OCI-LY7 (cell line): ENCODE data around the gene CABP2. TPM values are rescaled to one million over a fixed set of nuclear protein-coding genes. Genes with fewer than 3 reads are reported as not detected.
"Not testable (repeated sequence)": the region's sequence is repeated elsewhere in the genome, so short reads cannot be mapped to it uniquely, and the experiment has no call there.

Source experiments
- BruUV-seq: library from RNA; stranded (reverse); fragments of 400-500 nt; replicated peaks from 2 replicates; lab custom pipeline; 2021; lab: Mats Ljungman, UMichigan
- CTCF ChIA-PET: fragments of 300-600 bp; sonication (Branson Sonifier 250); formaldehyde crosslinking; loops from one replicate; lab custom pipeline; 2022; ENCODE audit warnings: antibody characterized with exemption; ENCODE audit not compliant: unreplicated experiment; lab: Charles Lee
- POLR2A ChIA-PET: fragments of 300-600 bp; sonication (Branson Sonifier 250); formaldehyde crosslinking; loops from one replicate; lab custom pipeline; 2022; ENCODE audit warnings: antibody characterized with exemption; lab: Charles Lee
- DNase-seq: peaks from one replicate; pipeline ENCODE4 v3.0.0-alpha.2; 2015; ENCODE audit warnings: low spot score
- H2AFZ ChIP-seq: fragments of 200-600 bp; sonication (generic), shearing (Covaris generic); 2 replicates; pipeline ENCODE4 v1.6.1; 2014; ENCODE audit warnings: mild to moderate bottlenecking, antibody characterized with exemption, low read length, moderate library complexity
- H3K27ac ChIP-seq: fragments of 200-600 bp; sonication (generic); 2 replicates; pipeline ENCODE4 v1.5.1; 2014; ENCODE audit warnings: mixed run types, low read depth, mild to moderate bottlenecking, moderate library complexity, low read length, inconsistent platforms; ENCODE audit not compliant: poor library complexity, severe bottlenecking
- H3K36me3 ChIP-seq: fragments of 200-600 bp; sonication (generic); 2 replicates; pipeline ENCODE4 v1.6.1; 2014; ENCODE audit warnings: mild to moderate bottlenecking, antibody characterized with exemption, low read length, moderate library complexity, mixed read lengths; ENCODE audit not compliant: insufficient read depth
- H3K4me1 ChIP-seq: fragments of 200-600 bp; sonication (generic); 2 replicates; pipeline ENCODE4 v1.5.1; 2014; ENCODE audit warnings: mild to moderate bottlenecking, low read length; ENCODE audit not compliant: insufficient read depth, poor library complexity, severe bottlenecking
- H3K4me2 ChIP-seq: fragments of 200-600 bp; sonication (generic); 2 replicates; pipeline ENCODE4 v1.6.1; 2014; ENCODE audit warnings: mild to moderate bottlenecking, low read length
- H3K4me3 ChIP-seq: fragments of 200-600 bp; sonication (generic); 2 replicates; pipeline ENCODE4 v1.5.1; 2014; ENCODE audit warnings: mild to moderate bottlenecking, low read depth, low read length; ENCODE audit not compliant: poor library complexity, severe bottlenecking
- H3K79me2 ChIP-seq: fragments of 200-600 bp; sonication (generic); 2 replicates; pipeline ENCODE4 v1.6.1; 2016; ENCODE audit warnings: low read depth, mild to moderate bottlenecking, low read length, moderate library complexity, mixed read lengths; ENCODE audit not compliant: insufficient read depth
- H3K9me2 ChIP-seq: fragments of 200-600 bp; sonication (generic); 2 replicates; pipeline ENCODE4 v1.6.1; 2016; ENCODE audit warnings: mild to moderate bottlenecking, low read length, mixed read lengths; ENCODE audit not compliant: insufficient read depth
- H3K9me3 ChIP-seq: fragments of 200-600 bp; sonication (generic); 2 replicates; pipeline ENCODE4 v1.6.1; 2014; ENCODE audit warnings: mild to moderate bottlenecking, mixed run types, low read length, mixed read lengths
- H4K20me1 ChIP-seq: fragments of 200-600 bp; sonication (generic); 2 replicates; pipeline ENCODE4 v1.6.1; 2014; ENCODE audit warnings: mild to moderate bottlenecking, antibody characterized with exemption, low read length, moderate library complexity, mixed read lengths; ENCODE audit not compliant: insufficient read depth
- EZH2phosphoT487 ChIP-seq: fragments of 200-600 bp; sonication (generic); IDR thresholded peaks from 2 replicates; pipeline ENCODE4 v1.6.1; 2018; ENCODE audit warnings: low read depth, borderline replicate concordance, mild to moderate bottlenecking, mixed run types, antibody characterized with exemption, low read length, moderate library complexity, mixed read lengths
- intact Hi-C: fragments of 100-400 bp; cut with micrococcal nuclease; formaldehyde crosslinking; loops from one replicate; pipeline ENCODE4 v1.10.0; 2022; ENCODE audit not compliant: unreplicated experiment
- total RNA-seq, 2 experiments: library from RNA; depleted of rRNA in 1 of 2; stranded (reverse); fragments of >200 nt in 1 of 2; shearing (Covaris generic) in 1 of 2; gene quantifications; 2 replicates each; pipeline ENCODE4 v1.2.3, GENCODE V29; 2014 to 2022
- TF ChIP-seq, protein P1 (sequence below): fragments of 200-600 bp; sonication (generic); conservative IDR thresholded peaks from 2 replicates; pipeline ENCODE4 v1.5.1; 2014; ENCODE audit warnings: mild to moderate bottlenecking, antibody characterized with exemption, low read length, moderate library complexity, mixed read lengths

The CABP2 gene
- total RNA-seq, 2 experiments from 2014 or later, result not detected

DNA sequence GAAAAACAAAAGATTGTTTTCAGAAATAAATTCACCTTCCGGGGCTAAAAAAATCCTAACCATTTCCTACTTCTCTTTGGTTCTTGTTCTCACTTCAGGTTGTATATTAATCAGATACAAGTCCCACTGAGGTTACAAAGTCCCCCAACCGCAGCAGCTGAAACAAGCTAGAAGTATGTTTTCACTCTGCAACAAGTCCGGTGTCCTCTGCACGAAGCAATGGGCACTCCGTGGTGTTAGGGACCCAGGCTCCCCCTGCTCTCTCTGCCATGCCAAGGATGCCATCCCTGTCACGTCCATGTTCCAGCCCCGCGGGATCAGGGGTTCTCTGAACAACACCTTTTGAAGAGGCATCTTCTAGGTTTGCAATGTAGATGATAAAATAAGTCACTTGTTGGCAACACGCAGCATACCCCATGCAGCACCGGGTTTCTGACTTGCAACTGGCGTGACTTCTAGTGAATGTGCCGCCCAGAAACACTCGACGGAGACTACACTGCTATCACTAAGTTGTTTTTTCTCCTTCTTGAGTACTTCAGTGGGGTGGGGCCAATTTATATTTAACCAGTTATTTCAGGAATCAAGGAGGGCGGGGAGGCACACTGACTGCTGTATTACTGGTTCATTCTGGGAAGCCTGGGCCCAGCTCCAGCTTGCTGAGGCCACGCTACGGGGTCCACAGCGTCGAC lies 35.0 kb upstream of the CABP2 start:
- ChIA-PET CTCF (no interaction called here), POLR2A (interaction anchor here (0.7 kb wide), 1 partner anchor 88 kb away, joined by 3 read pairs; no protein-coding TSS in a partner anchor)
- Histone ChIP-seq H3K4me2 (no peak overlapping the region), H3K36me3 (no peaks in the 10 kb centered on the region), H3K79me2 (no peaks in the 10 kb centered on the region), H2AFZ (no peak overlapping the region), H3K4me1 (peaks cover 4% of the 10 kb centered on the region), H3K9me3 (no peaks in the 10 kb centered on the region), H4K20me1 (no peaks in the 10 kb centered on the region), H3K4me3 (no peak overlapping the region), H3K27ac (no peak overlapping the region), H3K9me2 (no peaks in the 10 kb centered on the region)
- intact Hi-C loops, result no loop called here
- BruUV-seq, result no TSS peak
- no peak for DNase-seq
- no peak for TF ChIP-seq EZH2phosphoT487
- TF ChIP-seq, protein P1, sequence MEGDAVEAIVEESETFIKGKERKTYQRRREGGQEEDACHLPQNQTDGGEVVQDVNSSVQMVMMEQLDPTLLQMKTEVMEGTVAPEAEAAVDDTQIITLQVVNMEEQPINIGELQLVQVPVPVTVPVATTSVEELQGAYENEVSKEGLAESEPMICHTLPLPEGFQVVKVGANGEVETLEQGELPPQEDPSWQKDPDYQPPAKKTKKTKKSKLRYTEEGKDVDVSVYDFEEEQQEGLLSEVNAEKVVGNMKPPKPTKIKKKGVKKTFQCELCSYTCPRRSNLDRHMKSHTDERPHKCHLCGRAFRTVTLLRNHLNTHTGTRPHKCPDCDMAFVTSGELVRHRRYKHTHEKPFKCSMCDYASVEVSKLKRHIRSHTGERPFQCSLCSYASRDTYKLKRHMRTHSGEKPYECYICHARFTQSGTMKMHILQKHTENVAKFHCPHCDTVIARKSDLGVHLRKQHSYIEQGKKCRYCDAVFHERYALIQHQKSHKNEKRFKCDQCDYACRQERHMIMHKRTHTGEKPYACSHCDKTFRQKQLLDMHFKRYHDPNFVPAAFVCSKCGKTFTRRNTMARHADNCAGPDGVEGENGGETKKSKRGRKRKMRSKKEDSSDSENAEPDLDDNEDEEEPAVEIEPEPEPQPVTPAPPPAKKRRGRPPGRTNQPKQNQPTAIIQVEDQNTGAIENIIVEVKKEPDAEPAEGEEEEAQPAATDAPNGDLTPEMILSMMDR, result no peak

DNA sequence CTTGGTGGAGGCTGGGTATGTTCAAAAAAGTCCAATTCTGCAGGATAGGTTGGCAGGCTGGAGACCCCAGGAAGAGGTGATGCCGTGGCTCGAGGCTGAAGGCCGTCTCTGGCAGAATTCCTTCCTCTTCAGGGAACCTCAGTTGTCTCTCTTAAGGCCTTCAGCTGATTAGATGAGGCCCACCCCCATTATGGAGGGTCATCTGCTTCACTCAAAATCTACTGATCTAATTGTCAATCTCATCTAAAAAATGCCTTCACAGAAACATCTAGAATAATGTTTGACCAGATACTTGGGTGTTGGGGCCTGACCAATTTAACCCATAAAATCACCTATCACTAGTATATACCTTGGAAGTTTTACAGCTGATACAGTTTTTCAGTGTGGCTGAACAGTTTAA lies 33.0 kb upstream of the CABP2 start:
- CTCF ChIA-PET, result no interaction called here

DNA sequence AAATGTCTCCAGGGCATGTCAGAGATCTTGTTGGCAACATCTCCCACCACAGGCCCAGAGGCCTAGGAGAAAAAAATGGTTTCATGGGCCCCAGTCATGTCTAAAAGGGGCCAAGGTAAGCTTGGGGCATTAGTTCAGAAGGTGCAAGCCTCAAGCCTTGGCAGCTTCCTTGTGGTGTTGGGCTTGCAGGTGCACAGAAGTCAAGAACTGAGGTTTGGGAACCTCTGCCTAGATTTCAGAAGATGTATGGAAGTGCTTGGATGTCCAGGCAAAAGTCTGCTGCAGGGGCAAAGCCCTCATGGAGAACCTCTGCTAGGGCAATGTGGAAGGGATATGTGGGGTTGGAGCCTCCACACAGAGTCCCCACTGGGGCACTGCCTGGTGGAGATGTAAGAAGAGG lies 28.5 kb upstream of the CABP2 start:
- H3K36me3 ChIP-seq, CTCF ChIA-PET, H2AFZ ChIP-seq, intact Hi-C loops, H4K20me1 ChIP-seq, H3K4me3 ChIP-seq, H3K79me2 ChIP-seq, BruUV-seq, H3K4me1 ChIP-seq, H3K9me2 ChIP-seq, DNase-seq, H3K4me2 ChIP-seq, H3K27ac ChIP-seq: not testable (repeated sequence)
- peaks cover 30% of the 10 kb centered on the region for H3K9me3 ChIP-seq
- POLR2A ChIA-PET, result interaction anchor here (0.6 kb wide), 1 partner anchor 29 kb away, joined by 5 read pairs; no protein-coding TSS in a partner anchor

More for the DNA sequence above, 33.0 kb upstream of the CABP2 start:
- POLR2A ChIA-PET, result no interaction called here
- intact Hi-C loops, result no loop called here
- H3K9me3 ChIP-seq, result peaks cover 18% of the 10 kb centered on the region; the same call in 1 of the 2 replicates
- H3K27ac ChIP-seq, result no peak overlapping the region
- no peak overlapping the region for H3K4me2 ChIP-seq
- no peak for DNase-seq
- no peaks in the 10 kb centered on the region for H4K20me1 ChIP-seq
- H2AFZ ChIP-seq, result no peak overlapping the region
- H3K36me3 ChIP-seq, result no peaks in the 10 kb centered on the region
- H3K79me2 ChIP-seq, result no peaks in the 10 kb centered on the region
- no peak overlapping the region for H3K4me3 ChIP-seq
- H3K9me2 ChIP-seq, result no peaks in the 10 kb centered on the region
- no peak for TF ChIP-seq EZH2phosphoT487
- TF ChIP-seq, protein P1, result no peak
- H3K4me1 ChIP-seq, result no peaks in the 10 kb centered on the region
- no TSS peak for BruUV-seq
